Measurements from ENCODE around the gene SYNE1. TPM values are rescaled to one million over a fixed set of nuclear protein-coding genes. Genes with fewer than 3 reads are reported as not detected.

SYNE1 gene
- total RNA-seq, 1 experiment from 2014 or later = 3.0 TPM

GRCh38 chr6:152124429-152125074 is 512.6 kb downstream of the SYNE1 start:
- no peaks in the 10 kb centered on the region for H3K9me3 ChIP-seq (ENCODE audit: control insufficient read depth, low read depth, low read length)
- H3K23me2 ChIP-seq (ENCODE audit: insufficient read length, low read depth, low read length, poor library complexity, severe bottlenecking) = peaks cover 2% of the 10 kb centered on the region
- no peak overlapping the region for H3T11ph ChIP-seq (ENCODE audit: low read length)
- no peaks in the 10 kb centered on the region; a peak in 1 of 4 replicates for H3K4me1 Mint-ChIP-seq
- H2BK20ac ChIP-seq (ENCODE audit: low read depth, low read length, poor library complexity, severe bottlenecking) = no peak overlapping the region
- no peak overlapping the region for H3K4me2 ChIP-seq (ENCODE audit: insufficient read depth, insufficient read length, low read length)
- no CpG with 5 or more reads among the region's 3 CpGs for WGBS (ENCODE audit: extremely low coverage, insufficient read length, low lambda C conversion rate)
- H3K36me3 Mint-ChIP-seq (ENCODE audit: insufficient read depth in 1 of 3, low read depth in 3 of 3) = no peaks in the 10 kb centered on the region
- no peak overlapping the region for H3K56ac ChIP-seq (ENCODE audit: insufficient read length, low read depth, low read length)
- H2AFZ ChIP-seq (ENCODE audit: low read length) = no peak overlapping the region
- no peak overlapping the region for H4K91ac ChIP-seq (ENCODE audit: insufficient read length, low read depth, low read length)
- no peak overlapping the region for H2BK120ac ChIP-seq (ENCODE audit: low read depth, low read length, poor library complexity, severe bottlenecking)
- H3K9ac ChIP-seq (ENCODE audit: extremely low read depth, insufficient read length, low read length) = no peak overlapping the region
- no peak overlapping the region for H2BK12ac ChIP-seq (ENCODE audit: insufficient read length, low read depth, low read length)
- no peaks in the 10 kb centered on the region for H3K27me3 ChIP-seq (ENCODE audit: insufficient read depth, low read length)
- H3K27ac Mint-ChIP-seq = no peak overlapping the region
- no peak overlapping the region for H2BK15ac ChIP-seq (ENCODE audit: low read depth, low read length)
- H3K14ac ChIP-seq (ENCODE audit: insufficient read depth, low read length) = no peak overlapping the region
- no peak overlapping the region for H2BK5ac ChIP-seq (ENCODE audit: insufficient read length, low read length)
- H3K4ac ChIP-seq (ENCODE audit: low read depth, low read length) = no peak overlapping the region
- no peak overlapping the region for H3K4me3 Mint-ChIP-seq
- no peak overlapping the region for H4K8ac ChIP-seq (replicated peaks; ENCODE audit: insufficient read length, low read depth, low read length)
- no peak overlapping the region for H3K27ac ChIP-seq (ENCODE audit: insufficient read length, low read depth, low read length)
- no peaks in the 10 kb centered on the region for H3K4me1 ChIP-seq (ENCODE audit: insufficient read depth, low read length)
- H3K9me3 Mint-ChIP-seq = no peaks in the 10 kb centered on the region
- no peak overlapping the region for H3K18ac ChIP-seq (ENCODE audit: insufficient read length, low read depth, low read length)
- DNase-seq = no peak
- H4K5ac ChIP-seq (ENCODE audit: insufficient read length, low read depth, low read length) = no peak overlapping the region
- H3K79me2 ChIP-seq (ENCODE audit: insufficient read depth, low read length) = no peaks in the 10 kb centered on the region
- H3K79me1 ChIP-seq (ENCODE audit: insufficient read depth, low read depth, low read length, poor library complexity, severe bottlenecking) = no peaks in the 10 kb centered on the region
- H4K20me1 ChIP-seq (ENCODE audit: control insufficient read depth, insufficient read depth, insufficient read length) = no peaks in the 10 kb centered on the region
- no peaks in the 10 kb centered on the region for H3K27me3 Mint-ChIP-seq (ENCODE audit: low read depth)
- H2AK5ac ChIP-seq (ENCODE audit: insufficient read length, low read length) = no peak overlapping the region
- TF ChIP-seq CTCF (conservative IDR thresholded peaks at IDR 0.05) = peak; percentile 82
- no peak overlapping the region for H3K23ac ChIP-seq (ENCODE audit: insufficient read length, low read depth, low read length)
